Activated CD4-positive, alpha-beta T cell treated with anti-CD3 and anti-CD28 coated beads, Interleukin-2, amount 10 ng/mL, durations not matched to agents 7 days and 5 days (primary cell): ENCODE results near the gene ARMCX5. TPM values are rescaled to one million over a fixed set of nuclear protein-coding genes. Genes with fewer than 3 reads are reported as not detected.

Experiments used
- CTCF ChIA-PET: fragments of 350-600 bp; sonication (Branson Sonifier 250); formaldehyde crosslinking; loops from one replicate; lab custom pipeline; 2021; ENCODE audit warnings: antibody characterized with exemption; lab: Charles Lee
- POLR2A ChIA-PET: fragments of 350-600 bp; sonication (Branson Sonifier 250); formaldehyde crosslinking; loops from one replicate; lab custom pipeline; 2021; ENCODE audit warnings: antibody characterized with exemption; lab: Charles Lee
- DNase-seq: peaks from one replicate; pipeline ENCODE4 v3.0.0-alpha.2; 2020
- H3K27ac Mint-ChIP-seq: one replicate; pipeline ENCODE4 v1.8.0; 2021; ENCODE audit warnings: mild to moderate bottlenecking, moderate library complexity, mixed read lengths
- H3K27me3 Mint-ChIP-seq: one replicate; pipeline ENCODE4 v1.8.0; 2021; ENCODE audit warnings: mixed read lengths
- H3K36me3 Mint-ChIP-seq: one replicate; pipeline ENCODE4 v1.8.0; 2021; ENCODE audit warnings: low read depth, mixed read lengths
- H3K4me1 Mint-ChIP-seq: one replicate; pipeline ENCODE4 v1.8.0; 2021; ENCODE audit warnings: mixed read lengths
- H3K4me3 Mint-ChIP-seq: one replicate; pipeline ENCODE4 v1.8.0; 2021; ENCODE audit warnings: mild to moderate bottlenecking, moderate library complexity, mixed read lengths
- H3K9me3 Mint-ChIP-seq: one replicate; pipeline ENCODE4 v1.8.0; 2021; ENCODE audit warnings: mixed read lengths
- total RNA-seq, 2 experiments: library from RNA; stranded (reverse); gene quantifications; one replicate each; pipeline ENCODE4 v1.2.3, GENCODE V29; 2021

ARMCX5 gene
- total RNA-seq, 2 experiments from 2014 or later: 4.7 to 5.7 TPM

- DNase-seq: peak; percentile 9
- no peaks in the 10 kb centered on the region for H3K9me3 Mint-ChIP-seq
- POLR2A ChIA-PET: interaction anchor here (0.6 kb wide), 1 partner anchor 52 kb away, joined by 3 read pairs; the partner anchor contains the start of gene ARMCX5
- H3K27me3 Mint-ChIP-seq: no peaks in the 10 kb centered on the region
- peaks cover 14% of the 10 kb centered on the region for H3K4me1 Mint-ChIP-seq
- peak within 1 kb of the TSS; percentile 86 for H3K27ac Mint-ChIP-seq
- CTCF ChIA-PET: interaction anchor here (0.6 to 0.9 kb wide), 2 partner anchors 13 to 19 kb away, joined by 3 to 4 read pairs; no protein-coding TSS in a partner anchor
- H3K36me3 Mint-ChIP-seq: no peaks in the 10 kb centered on the region
- peak within 1 kb of the TSS; percentile 81 for H3K4me3 Mint-ChIP-seq
Observed at GRCh38 chrX:102651242-102652011, 52.1 kb downstream of the ARMCX5 start, which contains the start of gene GPRASP1. Gene GPRASP1 (plus strand): TSS chrX:102651483. CDS start chrX:102653914, 2,431 bp downstream.

- H3K27ac Mint-ChIP-seq: peak overlapping the region; percentile 86
- ChIA-PET POLR2A (no interaction called here), CTCF (interaction anchor here (0.6 kb wide), 1 partner anchor 18 kb away, joined by 4 read pairs; no protein-coding TSS in a partner anchor)
- H3K4me1 Mint-ChIP-seq: peaks cover 14% of the 10 kb centered on the region
- H3K4me3 Mint-ChIP-seq: peak overlapping the region; percentile 68
- DNase-seq: peak; percentile 52
- H3K9me3 Mint-ChIP-seq: no peaks in the 10 kb centered on the region
- no peaks in the 10 kb centered on the region for H3K36me3 Mint-ChIP-seq
- no peaks in the 10 kb centered on the region for H3K27me3 Mint-ChIP-seq
Observed at GRCh38 chrX:102652031-102652688, 52.8 kb downstream of the ARMCX5 start.

Other genes starting within 250 kb of the ARMCX5 start
- gene NXF2B, start 159.5 kb upstream of the ARMCX5 start, total RNA-seq: not detected
- gene TCP11X2, start 127.7 kb upstream of the ARMCX5 start, total RNA-seq: not detected
- gene TMSB15A, start 82.8 kb upstream of the ARMCX5 start, total RNA-seq: under 1 TPM; 0.42 to 0.52 TPM
- 1 to 10 TPM; 1.5 to 1.6 TPM for gene GPRASP1, start 52.0 kb downstream of the ARMCX5 start, total RNA-seq
- gene GPRASP2, start 112.9 kb downstream of the ARMCX5 start, total RNA-seq: under 1 TPM; 0.35 to 0.47 TPM
- 1 to 10 TPM; 1.2 to 1.4 TPM for gene GPRASP3, start 121.2 kb downstream of the ARMCX5 start, total RNA-seq